Measurements from ENCODE around the gene CNTNAP2. TPM values are rescaled to one million over a fixed set of nuclear protein-coding genes. Genes with fewer than 3 reads are reported as not detected.

The CNTNAP2 gene
- total and polyA plus RNA-seq, 9 of the 15 experiments (the other 6 are each of a cell fraction or from before 2014, with no cell fraction given) = 0.04 to 0.62 (median 0.09) TPM; not detected in 4

DNA sequence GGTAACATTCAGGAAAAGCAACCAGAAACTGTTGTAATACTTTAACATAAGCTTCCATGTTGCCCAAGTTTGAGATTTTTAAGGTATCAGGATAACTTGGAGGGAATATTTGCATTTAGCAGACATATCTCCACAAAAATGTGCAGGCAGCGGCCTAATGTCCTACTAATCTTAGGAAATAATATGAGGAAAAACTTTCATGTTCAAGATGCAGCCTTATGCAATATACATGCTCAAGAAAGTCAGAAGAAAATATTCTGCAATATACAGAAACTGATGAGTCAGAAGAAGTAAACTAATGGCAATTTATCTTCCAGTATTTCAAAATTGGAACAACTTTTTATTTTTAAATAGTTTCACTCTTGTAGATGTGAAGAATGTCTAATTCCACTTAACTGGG, 2010.8 kb downstream of the CNTNAP2 start:
- Histone ChIP-seq H3K9me3 (replicated peaks; ENCODE audit: control insufficient read depth, insufficient read depth, low read depth, low read length) (no peaks in the 10 kb centered on the region), H3K9ac (ENCODE audit: insufficient read depth in 1 of 2, low read depth in 2 of 2, low read length in 2 of 2) (no peak overlapping the region), H3K4me2 (ENCODE audit: insufficient read depth, low read length) (no peak overlapping the region), H3K36me3 (ENCODE audit: control insufficient read depth, insufficient read depth, low read length) (no peaks in the 10 kb centered on the region), H4K20me1 (replicated peaks; ENCODE audit: control insufficient read depth, insufficient read depth, low read length) (no peaks in the 10 kb centered on the region), H3K27ac (ENCODE audit: extremely low read depth, low read depth, low read length) (no peak overlapping the region), H2AFZ (ENCODE audit: low read depth, low read length) (no peak overlapping the region), H3K27me3 (ENCODE audit: control insufficient read depth in 2 of 2, insufficient read depth in 2 of 2, low read length in 2 of 2) (no peaks in the 10 kb centered on the region), H3K4me1 (replicated peaks in 1 of 2; ENCODE audit: control insufficient read depth in 2 of 2, insufficient read depth in 2 of 2, low read length in 2 of 2) (no peaks in the 10 kb centered on the region), H3K4me3 (no peak overlapping the region), H3K79me2 (ENCODE audit: control insufficient read depth, insufficient read depth, low read length) (no peaks in the 10 kb centered on the region), H3K9me1 (ENCODE audit: control insufficient read depth, insufficient read depth, low read length) (no peaks in the 10 kb centered on the region)
- POLR2A ChIA-PET = no interaction called here
- 4% methylated on average over 1 of the region's 1 CpG for WGBS (ENCODE audit: insufficient coverage, low coverage, missing lambda C conversion rate)
- no TSS peak for BruUV-seq (replicated peaks)
- ATAC-seq = no peak
- no peak for FAIRE-seq
- TF ChIP-seq BACH1 (tag; IDR thresholded peaks at IDR 0.05) (no peak), ZNF316 (IDR thresholded peaks at IDR 0.05) (0 out of 2 replicates have a peak, but pooled peaks have one; percentile 20)
- DNase-seq (ENCODE audit: extremely low read depth in 1 of 4, low spot score in 3 of 4) = no peak
- in situ Hi-C loops (cut with MboI) = no loop called here
- intact Hi-C loops (cut with micrococcal nuclease) = no loop called here
- CTCF ChIA-PET (ENCODE audit: low intra/inter-chr PET ratio) = no interaction called here

DNA sequence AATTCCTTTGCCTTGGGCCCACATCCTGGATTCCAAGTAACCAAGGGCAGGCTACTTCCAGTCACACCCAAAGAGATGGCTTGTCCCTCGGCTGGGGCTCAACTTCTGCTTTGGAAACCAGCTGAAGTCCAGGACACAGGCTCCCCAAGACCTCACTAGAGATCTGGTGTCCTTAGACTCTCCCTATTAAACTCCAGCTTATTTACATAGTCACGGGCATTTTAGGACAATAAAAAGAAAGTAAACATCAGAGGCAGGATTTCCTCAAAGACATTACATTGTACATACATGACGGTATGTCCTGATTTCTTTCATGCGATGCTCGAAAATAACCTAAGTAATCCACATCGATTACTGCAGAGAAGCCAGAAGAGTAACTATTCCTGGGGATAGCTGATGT, 2012.4 kb downstream of the CNTNAP2 start:
- Histone ChIP-seq H3K79me2 (ENCODE audit: control insufficient read depth, insufficient read depth, low read length) (no peaks in the 10 kb centered on the region), H3K9me3 (replicated peaks; ENCODE audit: control insufficient read depth, insufficient read depth, low read depth, low read length) (no peaks in the 10 kb centered on the region), H3K4me1 (replicated peaks in 1 of 2; ENCODE audit: control insufficient read depth in 2 of 2, insufficient read depth in 2 of 2, low read length in 2 of 2) (no peaks in the 10 kb centered on the region), H4K20me1 (replicated peaks; ENCODE audit: control insufficient read depth, insufficient read depth, low read length) (no peaks in the 10 kb centered on the region), H3K4me3 (no peak overlapping the region), H2AFZ (ENCODE audit: low read depth, low read length) (no peak overlapping the region), H3K27me3 (ENCODE audit: control insufficient read depth in 2 of 2, insufficient read depth in 2 of 2, low read length in 2 of 2) (no peaks in the 10 kb centered on the region), H3K36me3 (ENCODE audit: control insufficient read depth, insufficient read depth, low read length) (no peaks in the 10 kb centered on the region), H3K9ac (ENCODE audit: insufficient read depth in 1 of 2, low read depth in 2 of 2, low read length in 2 of 2) (no peak overlapping the region), H3K9me1 (ENCODE audit: control insufficient read depth, insufficient read depth, low read length) (no peaks in the 10 kb centered on the region), H3K27ac (ENCODE audit: extremely low read depth, low read depth, low read length) (no peak overlapping the region), H3K4me2 (ENCODE audit: insufficient read depth, low read length) (no peak overlapping the region)
- WGBS (ENCODE audit: insufficient coverage, low coverage, missing lambda C conversion rate) = 0% methylated on average over 6 of the region's 6 CpGs
- CTCF ChIA-PET (ENCODE audit: low intra/inter-chr PET ratio) = no interaction called here
- FAIRE-seq = no peak
- intact Hi-C loops (cut with micrococcal nuclease) = no loop called here
- in situ Hi-C loops (cut with MboI) = no loop called here
- POLR2A ChIA-PET = interaction anchor here (1.0 kb wide), 1 partner anchor 9 kb away, joined by 3 read pairs; no protein-coding TSS in a partner anchor
- no peak for DNase-seq (ENCODE audit: extremely low read depth in 1 of 4, low spot score in 3 of 4)
- BruUV-seq (replicated peaks) = no TSS peak
- TF ChIP-seq, protein P1, sequence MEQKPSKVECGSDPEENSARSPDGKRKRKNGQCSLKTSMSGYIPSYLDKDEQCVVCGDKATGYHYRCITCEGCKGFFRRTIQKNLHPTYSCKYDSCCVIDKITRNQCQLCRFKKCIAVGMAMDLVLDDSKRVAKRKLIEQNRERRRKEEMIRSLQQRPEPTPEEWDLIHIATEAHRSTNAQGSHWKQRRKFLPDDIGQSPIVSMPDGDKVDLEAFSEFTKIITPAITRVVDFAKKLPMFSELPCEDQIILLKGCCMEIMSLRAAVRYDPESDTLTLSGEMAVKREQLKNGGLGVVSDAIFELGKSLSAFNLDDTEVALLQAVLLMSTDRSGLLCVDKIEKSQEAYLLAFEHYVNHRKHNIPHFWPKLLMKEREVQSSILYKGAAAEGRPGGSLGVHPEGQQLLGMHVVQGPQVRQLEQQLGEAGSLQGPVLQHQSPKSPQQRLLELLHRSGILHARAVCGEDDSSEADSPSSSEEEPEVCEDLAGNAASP (IDR thresholded peaks at IDR 0.05) = no peak
- ATAC-seq = no peak
